ENCODE measurements around the gene EXOC8.

DNA sequence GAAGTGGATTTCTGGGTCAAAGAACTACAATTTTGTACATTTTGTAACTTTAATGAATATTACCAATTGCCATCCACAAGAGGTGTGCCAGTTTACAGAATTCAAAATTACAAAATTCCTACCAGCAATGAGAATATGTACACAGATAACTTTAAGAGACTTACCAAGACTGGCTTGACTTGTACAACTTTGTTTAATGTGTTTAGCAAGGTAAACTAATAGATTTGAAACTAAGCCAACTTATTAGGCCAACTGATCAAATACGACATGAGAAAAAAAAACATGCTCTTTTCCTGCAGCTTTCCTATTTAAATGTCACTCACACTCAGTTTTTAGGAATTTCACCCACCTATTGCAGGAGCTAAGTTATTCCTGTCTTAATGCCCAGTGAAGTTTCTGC, 11.4 kb downstream of the EXOC8 start:
- no peak for TF ChIP-seq CTCF (IDR thresholded peaks at IDR 0.05)
- no peak for TF ChIP-seq POLR2A (IDR thresholded peaks at IDR 0.05)
- no peak for TF ChIP-seq EP300 (IDR thresholded peaks at IDR 0.05)
